Kidney (tissue), 14 donors: ENCODE measurements around the gene QSOX1. TPM values are rescaled to one million over a fixed set of nuclear protein-coding genes. Genes with fewer than 3 reads are reported as not detected.
A peak's percentile ranks its signal among the peaks of the same experiment; 100 is the strongest.

Experiments used
- DNase-seq, 5 donors: peaks; one replicate each; pipeline ENCODE4 v3.0.0-alpha.2; 2013 to 2020
- FAIRE-seq: peaks from 2 replicates; lab custom pipeline; 2012; peaks lifted over from hg19 to GRCh38; lab: Jason Lieb, UNC
- H3K27ac ChIP-seq, 2 donors: one replicate each; pipeline ENCODE4 v1.7.0; 2013; ENCODE audit warnings: low read depth in 2 of 2, low read length in 2 of 2, inconsistent platforms in 1 of 2
- H3K27me3 ChIP-seq: one replicate; pipeline ENCODE4 v1.7.1; 2013; ENCODE audit warnings: low read length, inconsistent platforms; ENCODE audit not compliant: control insufficient read depth, insufficient read depth
- H3K36me3 ChIP-seq, 3 donors: one replicate each; pipeline versions ENCODE4 v1.7.0 to v1.7.1; 2013; ENCODE audit warnings: low read length in 3 of 3, control low read depth in 1 of 3, inconsistent platforms in 1 of 3; ENCODE audit not compliant: insufficient read depth in 3 of 3, control insufficient read depth in 2 of 3
- H3K4me1 ChIP-seq, 3 donors: one replicate each; pipeline versions ENCODE4 v1.7.0 to v1.7.1; 2013; ENCODE audit warnings: low read length in 3 of 3, inconsistent platforms in 1 of 3, low read depth in 1 of 3; ENCODE audit not compliant: control insufficient read depth in 2 of 3, insufficient read depth in 2 of 3
- H3K4me3 ChIP-seq, 3 donors: one replicate each; pipeline versions ENCODE4 v1.7.0 to v1.8.1; 2013; ENCODE audit warnings: low read length in 3 of 3, control low read depth in 1 of 3, inconsistent platforms in 1 of 3
- H3K9ac ChIP-seq, 3 donors: one replicate each; pipeline versions ENCODE4 v1.7.0 to v1.7.1; 2013; ENCODE audit warnings: low read length in 3 of 3, control low read depth in 1 of 3, inconsistent platforms in 1 of 3
- H3K9me3 ChIP-seq, 3 donors: one replicate each; pipeline versions ENCODE4 v1.7.0 to v1.7.1; 2013; ENCODE audit warnings: low read length in 3 of 3, control low read depth in 1 of 3, inconsistent platforms in 1 of 3; ENCODE audit not compliant: control insufficient read depth in 2 of 3, insufficient read depth in 1 of 3
- intact Hi-C: fragments of 100-400 bp; cut with DNase I; formaldehyde crosslinking; loops from one replicate; pipeline ENCODE4 v1.11.1; 2022
- polyA plus RNA-seq: library from polyadenylated mRNA; stranded (reverse); fragments of 350-450 nt; fragmentation: Illumina TruSeq; extraction: RNeasy Lipid Tissue Mini Kit (QIAGEN cat#74804); gene quantifications from one replicate; pipeline ENCODE4 v1.2.3, GENCODE V29; 2014; ENCODE audit warnings: low read depth, low replicate concordance; ENCODE audit not compliant: insufficient read depth
- total RNA-seq: library from RNA; stranded (reverse); fragmentation: NEBNext Ultra II Directional; extraction: Animal tissue kit (Norgen Biotek cat#: 25700); gene quantifications from one replicate; pipeline ENCODE4 v1.2.1, GENCODE V29; 2021
- TF ChIP-seq, protein P1 (sequence below): IDR thresholded peaks from 3 replicates; pipeline ENCODE4 v1.5.1; 2012; ENCODE audit warnings: mild to moderate bottlenecking, moderate library complexity, borderline replicate concordance; ENCODE audit not compliant: insufficient read depth; ENCODE audit errors: extremely low read depth
- donor health status: control.
- donor health status: control.
- donor health status: control.
- donor health status: control.
- donor health status: control.
- donor health status: DM: yes; HTN: yes; CAD: no.
- donor health status: Normal renal cell carcinoma (clear cell type).

QSOX1 gene
- total and polyA plus RNA-seq, 2 donors from 2014 or later = 94.5 to 111 TPM

DNA sequence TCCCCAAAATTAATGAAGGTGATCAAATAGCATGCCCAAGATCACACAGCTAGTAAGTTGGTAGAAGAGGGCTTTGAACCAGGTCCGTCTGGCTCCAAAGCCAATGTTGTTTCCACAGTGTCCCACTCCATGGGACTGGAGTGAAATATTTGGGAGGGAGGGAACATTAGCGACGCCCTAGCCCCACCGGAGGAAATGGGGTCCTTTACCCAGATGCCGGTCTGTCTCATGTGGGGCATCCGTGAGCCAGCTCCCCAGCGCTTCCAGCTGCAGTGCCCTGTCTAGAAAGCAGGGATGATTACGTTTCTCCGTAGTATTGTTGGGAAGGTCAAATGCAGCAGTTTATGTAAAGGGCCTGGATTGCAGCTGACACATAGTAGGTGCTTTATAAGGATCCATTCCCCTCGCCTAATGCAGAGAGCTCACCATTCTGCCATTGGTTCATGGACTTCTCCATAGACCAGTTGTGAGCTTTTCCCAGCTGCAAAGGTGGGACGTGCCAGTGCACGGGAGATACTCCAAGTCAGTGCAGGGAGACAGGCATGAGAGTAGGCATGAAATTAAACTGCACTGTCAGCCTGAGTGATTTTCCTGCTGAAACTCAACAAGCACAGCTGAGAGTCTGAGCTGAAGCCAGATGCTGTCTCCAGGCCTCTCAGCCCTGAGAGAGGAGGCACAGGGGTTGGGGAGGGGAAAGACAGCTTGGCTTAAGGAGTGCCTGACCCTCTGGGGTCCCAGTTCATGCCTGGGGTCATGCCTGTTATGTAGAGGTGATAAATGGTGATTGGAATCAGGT is 24.7 kb downstream of the QSOX1 start:
- FAIRE-seq (no peak), DNase-seq (peak in 1 of 5 donors; percentile 48)
- Histone ChIP-seq H3K27ac (no peak overlapping the region), H3K27me3 (no peaks in the 10 kb centered on the region), H3K9me3 (no peaks in the 10 kb centered on the region), H3K9ac (no peak overlapping the region), H3K4me3 (no peak overlapping the region), H3K4me1 (peaks cover 0 to under 1% (median 0%) of the 10 kb centered on the region in 3 donors), H3K36me3 (peaks cover 0 to 3% (median 0%) of the 10 kb centered on the region in 3 donors)
- intact Hi-C loops = no loop called here
- TF ChIP-seq, protein P1, sequence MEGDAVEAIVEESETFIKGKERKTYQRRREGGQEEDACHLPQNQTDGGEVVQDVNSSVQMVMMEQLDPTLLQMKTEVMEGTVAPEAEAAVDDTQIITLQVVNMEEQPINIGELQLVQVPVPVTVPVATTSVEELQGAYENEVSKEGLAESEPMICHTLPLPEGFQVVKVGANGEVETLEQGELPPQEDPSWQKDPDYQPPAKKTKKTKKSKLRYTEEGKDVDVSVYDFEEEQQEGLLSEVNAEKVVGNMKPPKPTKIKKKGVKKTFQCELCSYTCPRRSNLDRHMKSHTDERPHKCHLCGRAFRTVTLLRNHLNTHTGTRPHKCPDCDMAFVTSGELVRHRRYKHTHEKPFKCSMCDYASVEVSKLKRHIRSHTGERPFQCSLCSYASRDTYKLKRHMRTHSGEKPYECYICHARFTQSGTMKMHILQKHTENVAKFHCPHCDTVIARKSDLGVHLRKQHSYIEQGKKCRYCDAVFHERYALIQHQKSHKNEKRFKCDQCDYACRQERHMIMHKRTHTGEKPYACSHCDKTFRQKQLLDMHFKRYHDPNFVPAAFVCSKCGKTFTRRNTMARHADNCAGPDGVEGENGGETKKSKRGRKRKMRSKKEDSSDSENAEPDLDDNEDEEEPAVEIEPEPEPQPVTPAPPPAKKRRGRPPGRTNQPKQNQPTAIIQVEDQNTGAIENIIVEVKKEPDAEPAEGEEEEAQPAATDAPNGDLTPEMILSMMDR = no peak

DNA sequence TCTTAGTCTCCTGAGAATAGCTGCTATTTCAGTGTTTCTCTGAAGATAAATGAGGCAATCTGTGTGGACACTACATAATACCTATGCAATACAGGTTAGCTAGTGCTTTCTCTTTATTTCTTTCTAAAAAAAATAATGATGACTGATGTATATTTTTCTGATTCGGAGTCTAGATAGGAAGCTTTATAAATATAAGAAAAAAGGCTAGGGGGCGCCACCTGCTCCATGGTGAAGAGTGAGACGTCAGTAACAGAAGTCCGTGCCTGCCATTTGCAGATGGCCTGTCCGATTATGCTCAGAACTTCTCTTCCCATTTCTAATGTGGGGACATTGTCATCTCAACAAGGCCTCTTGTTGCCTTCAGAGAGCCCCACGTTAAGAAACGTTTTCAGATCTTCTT is 26.4 kb downstream of the QSOX1 start:
- intact Hi-C loops = no loop called here
- peaks cover 0 to 5% (median 0%) of the 10 kb centered on the region in 3 donors for H3K36me3 ChIP-seq
- no peak for FAIRE-seq

DNA sequence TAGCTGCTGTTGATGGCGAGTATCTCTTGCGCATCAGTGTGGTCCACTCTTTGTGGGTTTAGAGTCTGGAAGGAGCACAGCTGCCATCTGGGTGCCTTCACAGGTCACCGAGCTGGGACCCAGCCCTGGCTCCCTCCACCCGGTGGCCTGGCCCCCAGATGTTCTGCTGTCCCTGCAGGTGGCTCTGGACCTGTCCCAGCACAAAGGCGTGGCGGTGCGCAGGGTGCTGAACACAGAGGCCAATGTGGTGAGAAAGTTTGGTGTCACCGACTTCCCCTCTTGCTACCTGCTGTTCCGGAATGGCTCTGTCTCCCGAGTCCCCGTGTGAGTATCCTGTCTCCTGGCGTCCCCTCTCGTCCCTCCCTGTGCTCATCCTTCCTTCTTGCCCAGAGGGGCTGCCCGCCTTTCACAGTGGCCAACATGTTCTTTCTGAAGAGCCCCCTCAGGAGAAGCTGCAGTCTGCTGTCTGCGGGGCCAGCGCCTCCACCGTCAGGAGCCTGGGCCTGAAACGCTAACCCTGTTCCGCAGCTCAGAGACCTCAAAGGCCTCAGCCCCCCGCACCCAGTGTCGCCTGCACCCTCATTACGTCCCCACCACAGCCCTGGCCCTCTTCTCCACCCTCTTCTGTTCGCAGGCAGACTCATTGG is 27.4 kb downstream of the QSOX1 start:
- H3K4me1 ChIP-seq = no peaks in the 10 kb centered on the region
- H3K4me3 ChIP-seq = no peak overlapping the region
- peaks cover 0 to 5% (median 0%) of the 10 kb centered on the region in 3 donors for H3K36me3 ChIP-seq
- H3K27me3 ChIP-seq = no peaks in the 10 kb centered on the region
- H3K9ac ChIP-seq = no peak overlapping the region
- H3K27ac ChIP-seq = no peak overlapping the region
- H3K9me3 ChIP-seq = no peaks in the 10 kb centered on the region
- intact Hi-C loops = no loop called here
- no peak for DNase-seq
- TF ChIP-seq, protein P1 = no peak
- FAIRE-seq = no peak

More for the DNA sequence above, 26.4 kb downstream of the QSOX1 start:
- Histone ChIP-seq H3K9ac (no peak overlapping the region), H3K27me3 (no peaks in the 10 kb centered on the region), H3K4me1 (no peaks in the 10 kb centered on the region), H3K4me3 (no peak overlapping the region), H3K9me3 (no peaks in the 10 kb centered on the region), H3K27ac (no peak overlapping the region)
- TF ChIP-seq, protein P1 = no peak
- DNase-seq = peak in 1 of 5 donors; percentile 18
